GM23338 (cell line): Measurements from ENCODE around the gene HHATL.

ENCODE experiments used
- CREB1 ChIP-seq: fragments of 250-450 bp; sonication (Bioruptor Pico); IDR thresholded peaks from 2 replicates; pipeline ENCODE4 v1.5.0; 2020; ENCODE audit warnings: low read depth, mild to moderate bottlenecking, moderate library complexity
- TF ChIP-seq, protein P1 (sequence below), 2 experiments: fragments of 200-600 bp in 1 of 2; sonication (generic) in 1 of 2; conservative IDR thresholded peaks; 2 replicates each; pipeline versions ENCODE4 v1.5.1 to v1.6.1; 2016 to 2017; ENCODE audit warnings: antibody characterized with exemption in 2 of 2, low read depth in 2 of 2, mild to moderate bottlenecking in 2 of 2, moderate library complexity in 1 of 2

DNA sequence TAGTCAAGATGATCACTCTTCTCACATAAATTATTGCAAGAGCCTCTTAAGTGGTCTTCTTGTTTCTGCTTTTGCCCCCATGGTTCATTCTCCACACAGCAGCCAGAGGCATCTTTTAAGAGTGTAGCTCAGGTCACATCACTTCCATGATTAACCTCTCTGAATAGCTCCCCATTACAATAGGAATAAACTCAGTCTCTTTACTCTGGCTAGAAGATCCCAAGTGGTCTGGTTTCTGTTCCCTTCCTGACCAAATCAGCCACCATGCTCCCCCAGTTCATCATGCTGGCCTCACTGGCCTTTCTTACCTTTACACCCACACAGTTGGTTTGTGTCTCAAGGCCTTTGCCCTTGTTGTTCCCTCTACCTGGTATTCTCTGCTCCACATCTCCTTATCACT lies 8.2 kb downstream of the HHATL start:
- TF ChIP-seq, protein P1, sequence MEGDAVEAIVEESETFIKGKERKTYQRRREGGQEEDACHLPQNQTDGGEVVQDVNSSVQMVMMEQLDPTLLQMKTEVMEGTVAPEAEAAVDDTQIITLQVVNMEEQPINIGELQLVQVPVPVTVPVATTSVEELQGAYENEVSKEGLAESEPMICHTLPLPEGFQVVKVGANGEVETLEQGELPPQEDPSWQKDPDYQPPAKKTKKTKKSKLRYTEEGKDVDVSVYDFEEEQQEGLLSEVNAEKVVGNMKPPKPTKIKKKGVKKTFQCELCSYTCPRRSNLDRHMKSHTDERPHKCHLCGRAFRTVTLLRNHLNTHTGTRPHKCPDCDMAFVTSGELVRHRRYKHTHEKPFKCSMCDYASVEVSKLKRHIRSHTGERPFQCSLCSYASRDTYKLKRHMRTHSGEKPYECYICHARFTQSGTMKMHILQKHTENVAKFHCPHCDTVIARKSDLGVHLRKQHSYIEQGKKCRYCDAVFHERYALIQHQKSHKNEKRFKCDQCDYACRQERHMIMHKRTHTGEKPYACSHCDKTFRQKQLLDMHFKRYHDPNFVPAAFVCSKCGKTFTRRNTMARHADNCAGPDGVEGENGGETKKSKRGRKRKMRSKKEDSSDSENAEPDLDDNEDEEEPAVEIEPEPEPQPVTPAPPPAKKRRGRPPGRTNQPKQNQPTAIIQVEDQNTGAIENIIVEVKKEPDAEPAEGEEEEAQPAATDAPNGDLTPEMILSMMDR (conservative IDR thresholded peaks at IDR 0.05; ENCODE audit: low read depth in 2 of 2), result no peak
- TF ChIP-seq CREB1 (CRISPR knock-in tag), result no peak
